ENCODE data around the gene PRR36.
"Not testable (repeated sequence)": the region's sequence is repeated elsewhere in the genome, so short reads cannot be mapped to it uniquely, and the experiment has no call there.

The PRR36 gene

GRCh38 chr19:7860714-7861618 is 13.2 kb downstream of the PRR36 start:
- no peak overlapping the region for H4K8ac ChIP-seq (ENCODE audit: low read depth, low read length)
- no peak overlapping the region for H3K4ac ChIP-seq (ENCODE audit: low read depth, low read length)
- no peaks in the 10 kb centered on the region for H3K36me3 ChIP-seq (ENCODE audit: control insufficient read depth in 1 of 2, insufficient read depth in 2 of 2, low read length in 2 of 2)
- H4K91ac ChIP-seq (ENCODE audit: low read depth, low read length): no peak overlapping the region
- no peak overlapping the region for H2BK12ac ChIP-seq (ENCODE audit: low read length)
- no peak overlapping the region for H3K23ac ChIP-seq (ENCODE audit: low read length)
- H3K79me2 ChIP-seq (ENCODE audit: control insufficient read depth, insufficient read depth, low read length, poor library complexity): no peaks in the 10 kb centered on the region
- no peak overlapping the region for H3K4me3 ChIP-seq (ENCODE audit: low read depth, low read length)
- DNase-seq: no peak
- no peak overlapping the region for H4K12ac ChIP-seq (ENCODE audit: low read depth, low read length)
- H3K9me3 ChIP-seq (ENCODE audit: insufficient read depth, low read depth, low read length): peaks cover 4% of the 10 kb centered on the region
- H2BK5ac ChIP-seq (ENCODE audit: low read depth, low read length, poor library complexity): no peak overlapping the region
- peaks cover 27% of the 10 kb centered on the region for H3K27me3 ChIP-seq (ENCODE audit: insufficient read depth, low read length)
- peaks cover 0 to 13% of the 10 kb centered on the region in 2 experiments for H3K4me1 ChIP-seq (ENCODE audit: control insufficient read depth in 1 of 2, insufficient read depth in 2 of 2, low read length in 2 of 2)
- H2AFZ ChIP-seq (ENCODE audit: insufficient read depth, low read length, poor library complexity): no peak overlapping the region
- no peak overlapping the region for H2AK5ac ChIP-seq (ENCODE audit: low read length)
- H3K9ac ChIP-seq (ENCODE audit: low read length): no peak overlapping the region
- H3K14ac ChIP-seq (ENCODE audit: low read length): no peak overlapping the region
- H3K18ac ChIP-seq (ENCODE audit: low read length): no peak overlapping the region
- no peak overlapping the region for H3K4me2 ChIP-seq (ENCODE audit: low read length)
- WGBS (ENCODE audit: extremely low coverage, insufficient coverage, insufficient read length): no CpG with 5 or more reads among the region's 14 CpGs
- no peak overlapping the region for H3K27ac ChIP-seq (ENCODE audit: low read depth, low read length)
- H3K79me1 ChIP-seq (ENCODE audit: low read length): no peaks in the 10 kb centered on the region
- H2BK120ac ChIP-seq (ENCODE audit: insufficient read depth, low read length, poor library complexity): no peak overlapping the region

- no peak for DNase-seq
- Histone ChIP-seq H3K27me3 (ENCODE audit: insufficient read depth, low read length) (peaks cover 24% of the 10 kb centered on the region), H3K4me3 (ENCODE audit: low read depth, low read length) (no peak overlapping the region), H3K27ac (ENCODE audit: low read depth, low read length) (no peak overlapping the region), H3K79me1 (ENCODE audit: low read length) (no peaks in the 10 kb centered on the region), H3K9ac (ENCODE audit: low read length) (no peak overlapping the region), H4K8ac (ENCODE audit: low read depth, low read length) (no peak overlapping the region), H4K91ac (ENCODE audit: low read depth, low read length) (no peak overlapping the region), H3K79me2 (ENCODE audit: control insufficient read depth, insufficient read depth, low read length, poor library complexity) (no peaks in the 10 kb centered on the region), H3K18ac (ENCODE audit: low read length) (no peak overlapping the region), H3K36me3 (ENCODE audit: control insufficient read depth in 1 of 2, insufficient read depth in 2 of 2, low read length in 2 of 2) (no peaks in the 10 kb centered on the region), H4K12ac (ENCODE audit: low read depth, low read length) (no peak overlapping the region), H3K23ac (ENCODE audit: low read length) (no peak overlapping the region), H3K9me3 (ENCODE audit: insufficient read depth, low read depth, low read length) (peaks cover 4% of the 10 kb centered on the region), H3K4me1 (ENCODE audit: control insufficient read depth in 1 of 2, insufficient read depth in 2 of 2, low read length in 2 of 2) (peaks cover 0 to 13% of the 10 kb centered on the region in 2 experiments), H3K4me2 (ENCODE audit: low read length) (no peak overlapping the region), H2AFZ (ENCODE audit: insufficient read depth, low read length, poor library complexity) (no peak overlapping the region), H2BK5ac (ENCODE audit: low read depth, low read length, poor library complexity) (no peak overlapping the region), H3K4ac (ENCODE audit: low read depth, low read length) (no peak overlapping the region), H2AK5ac (ENCODE audit: low read length) (no peak overlapping the region), H3K14ac (ENCODE audit: low read length) (no peak overlapping the region), H2BK12ac (ENCODE audit: low read length) (no peak overlapping the region), H2BK120ac (ENCODE audit: insufficient read depth, low read length, poor library complexity) (no peak overlapping the region)
- WGBS (ENCODE audit: extremely low coverage, insufficient coverage, insufficient read length): no CpG with 5 or more reads among the region's 22 CpGs
Observed at GRCh38 chr19:7859831-7860713, 14.1 kb downstream of the PRR36 start.

DNA sequence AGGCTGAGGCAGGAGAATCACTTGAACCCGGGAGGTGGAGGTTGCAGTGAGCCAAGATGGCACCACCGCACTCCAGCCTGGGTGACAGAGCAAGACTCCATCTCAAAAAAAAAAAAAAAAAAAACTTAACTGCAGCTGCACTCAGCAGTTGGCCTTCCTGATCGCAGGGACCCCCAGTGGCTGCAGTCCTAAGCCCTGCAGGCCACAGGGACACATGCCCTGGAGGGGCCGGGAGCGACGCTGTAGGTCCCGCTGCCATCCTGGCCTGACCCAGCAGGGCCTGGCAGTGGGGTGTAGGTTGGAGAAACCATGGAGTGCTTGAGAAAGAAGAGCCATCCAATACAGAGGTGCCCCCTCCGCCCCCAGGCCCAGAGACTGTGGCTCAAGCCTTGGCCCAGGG is 15.1 kb downstream of the PRR36 start:
- H3K4me3 ChIP-seq (ENCODE audit: low read depth, low read length); H2AFZ ChIP-seq (ENCODE audit: insufficient read depth, low read length, poor library complexity); H4K12ac ChIP-seq (ENCODE audit: low read depth, low read length); H3K9ac ChIP-seq (ENCODE audit: low read length); H3K4me2 ChIP-seq (ENCODE audit: low read length); H3K14ac ChIP-seq (ENCODE audit: low read length); H4K91ac ChIP-seq (ENCODE audit: low read depth, low read length); H3K36me3 ChIP-seq (ENCODE audit: control insufficient read depth in 1 of 2, insufficient read depth in 2 of 2, low read length in 2 of 2); H3K79me1 ChIP-seq (ENCODE audit: low read length); H3K18ac ChIP-seq (ENCODE audit: low read length); H3K4ac ChIP-seq (ENCODE audit: low read depth, low read length); H2BK12ac ChIP-seq (ENCODE audit: low read length); H2BK5ac ChIP-seq (ENCODE audit: low read depth, low read length, poor library complexity); H2AK5ac ChIP-seq (ENCODE audit: low read length); H3K79me2 ChIP-seq (ENCODE audit: control insufficient read depth, insufficient read depth, low read length, poor library complexity); H2BK120ac ChIP-seq (ENCODE audit: insufficient read depth, low read length, poor library complexity); H4K8ac ChIP-seq (ENCODE audit: low read depth, low read length); H3K23ac ChIP-seq (ENCODE audit: low read length); H3K9me3 ChIP-seq (ENCODE audit: insufficient read depth, low read depth, low read length); H3K27ac ChIP-seq (ENCODE audit: low read depth, low read length); DNase-seq: not testable (repeated sequence)
- Histone ChIP-seq H3K27me3 (ENCODE audit: insufficient read depth, low read length) (peaks cover 16% of the 10 kb centered on the region), H3K4me1 (ENCODE audit: control insufficient read depth in 1 of 2, insufficient read depth in 2 of 2, low read length in 2 of 2) (peaks cover 0 to 13% of the 10 kb centered on the region in 2 experiments)
- no CpG with 5 or more reads among the region's 8 CpGs for WGBS (ENCODE audit: extremely low coverage, insufficient coverage, insufficient read length)

GRCh38 chr19:7858109-7858770 is 15.9 kb downstream of the PRR36 start:
- peak overlapping the region; percentile 25 for H3K4me2 ChIP-seq (ENCODE audit: low read length)
- no peak overlapping the region for H2BK5ac ChIP-seq (ENCODE audit: low read depth, low read length, poor library complexity)
- no peak overlapping the region for H4K12ac ChIP-seq (ENCODE audit: low read depth, low read length)
- no peak overlapping the region for H3K4ac ChIP-seq (ENCODE audit: low read depth, low read length)
- no peak overlapping the region for H3K27ac ChIP-seq (ENCODE audit: low read depth, low read length)
- no peak overlapping the region for H2AFZ ChIP-seq (ENCODE audit: insufficient read depth, low read length, poor library complexity)
- H3K36me3 ChIP-seq (ENCODE audit: control insufficient read depth in 1 of 2, insufficient read depth in 2 of 2, low read length in 2 of 2): no peaks in the 10 kb centered on the region
- no peak overlapping the region for H3K9ac ChIP-seq (ENCODE audit: low read length)
- DNase-seq: no peak
- H4K91ac ChIP-seq (ENCODE audit: low read depth, low read length): no peak overlapping the region
- no peak overlapping the region for H2AK5ac ChIP-seq (ENCODE audit: low read length)
- H3K27me3 ChIP-seq (ENCODE audit: insufficient read depth, low read length): peaks cover 8% of the 10 kb centered on the region
- no peaks in the 10 kb centered on the region for H3K79me1 ChIP-seq (ENCODE audit: low read length)
- H3K18ac ChIP-seq (ENCODE audit: low read length): no peak overlapping the region
- H3K4me3 ChIP-seq (ENCODE audit: low read depth, low read length): no peak overlapping the region
- H2BK12ac ChIP-seq (ENCODE audit: low read length): no peak overlapping the region
- no peak overlapping the region for H4K8ac ChIP-seq (ENCODE audit: low read depth, low read length)
- no peak overlapping the region for H3K14ac ChIP-seq (ENCODE audit: low read length)
- H3K4me1 ChIP-seq (ENCODE audit: control insufficient read depth in 1 of 2, insufficient read depth in 2 of 2, low read length in 2 of 2): peaks cover 0 to 15% of the 10 kb centered on the region in 2 experiments
- H2BK120ac ChIP-seq (ENCODE audit: insufficient read depth, low read length, poor library complexity): no peak overlapping the region
- peaks cover 4% of the 10 kb centered on the region for H3K9me3 ChIP-seq (ENCODE audit: insufficient read depth, low read depth, low read length)
- no CpG with 5 or more reads among the region's 29 CpGs for WGBS (ENCODE audit: extremely low coverage, insufficient coverage, insufficient read length)
- no peak overlapping the region for H3K23ac ChIP-seq (ENCODE audit: low read length)
- H3K79me2 ChIP-seq (ENCODE audit: control insufficient read depth, insufficient read depth, low read length, poor library complexity): no peaks in the 10 kb centered on the region

Measured in trophoblast cell (in vitro differentiated cells and primary cell).